Keratinocyte (primary cell): Measurements from ENCODE around the gene ZNF544.

ENCODE experiments used
- CTCF ChIP-seq, 3 experiments: IDR thresholded peaks in 1 of 3; conservative IDR thresholded peaks in 1 of 3; optimal IDR thresholded peaks in 1 of 3; 2 replicates in 2 of 3; 3 replicates in 1 of 3; pipeline versions ENCODE3 to v1.5.1; 2011; ENCODE audit warnings: low read length in 3 of 3, mild to moderate bottlenecking in 3 of 3, moderate library complexity in 2 of 3, control low read depth in 1 of 3, inconsistent platforms in 1 of 3; ENCODE audit not compliant: insufficient read depth in 2 of 3; ENCODE audit errors: extremely low read depth in 1 of 3
- EZH2 ChIP-seq: IDR thresholded peaks from one replicate; pipeline ENCODE4 v1.6.1; 2012; ENCODE audit warnings: inconsistent platforms, mild to moderate bottlenecking, low read length, moderate library complexity

- TF ChIP-seq CTCF (optimal IDR thresholded peaks at IDR 0.05 in 1 of 3, IDR thresholded peaks at IDR 0.05 in 1 of 3, conservative IDR thresholded peaks at IDR 0.05 in 1 of 3; ENCODE audit: extremely low read depth in 1 of 3, insufficient read depth in 2 of 3, low read length in 3 of 3) = no peak
- TF ChIP-seq EZH2 = no peak
These were observed 67.4 kb downstream of the ZNF544 start for GRCh38 chr19:58296104-58296503.
